K562 (cell line): ENCODE measurements around the gene C2orf92. TPM values are rescaled to one million over a fixed set of nuclear protein-coding genes. Genes with fewer than 3 reads are reported as not detected.

Source experiments
- C11orf30 ChIP-seq: fragments of 450-650 bp; IDR thresholded peaks from 2 replicates; pipeline ENCODE4 v1.6.1; 2016; ENCODE audit warnings: low read depth, mild to moderate bottlenecking
- CREM ChIP-seq: IDR thresholded peaks from 2 replicates; pipeline ENCODE4 v1.6.1; 2014; ENCODE audit warnings: antibody characterized with exemption, low read depth
- EP300 ChIP-seq: IDR thresholded peaks from 2 replicates; pipeline ENCODE4 v1.6.1; 2012; ENCODE audit warnings: low read length, improper control_type of control experiment
- LEF1 ChIP-seq: fragments of 450-650 bp; IDR thresholded peaks from 2 replicates; pipeline ENCODE4 v1.6.1; 2016; ENCODE audit warnings: mild to moderate bottlenecking
- MED1 ChIP-seq: sonication (generic); formaldehyde crosslinking; IDR thresholded peaks from 2 replicates; pipeline ENCODE4 v1.8.1; 2023; ENCODE audit warnings: missing genetic modification reagents, borderline replicate concordance
- MTF1 ChIP-seq: fragments of 250-450 bp; sonication (Bioruptor Pico); IDR thresholded peaks from 2 replicates; pipeline ENCODE4 v1.9.0; 2021; ENCODE audit warnings: moderate library complexity, mild to moderate bottlenecking, inconsistent platforms, borderline replicate concordance
- NCOA4 ChIP-seq: fragments of 450-650 bp; IDR thresholded peaks from 2 replicates; pipeline ENCODE4 v1.6.1; 2018; ENCODE audit warnings: mild to moderate bottlenecking; ENCODE audit not compliant: partially characterized antibody
- NFRKB ChIP-seq: fragments of 450-650 bp; IDR thresholded peaks from 2 replicates; pipeline ENCODE4 v1.6.1; 2016; ENCODE audit warnings: low read depth
- PHF8 ChIP-seq: fragments of 200-600 bp; sonication (generic); IDR thresholded peaks from 2 replicates; pipeline ENCODE4 v1.6.1; 2012; ENCODE audit warnings: mixed run types, mild to moderate bottlenecking, inconsistent platforms, low read length, moderate library complexity, borderline replicate concordance
- SNIP1 ChIP-seq: fragments of 450-650 bp; IDR thresholded peaks from 2 replicates; pipeline ENCODE4 v1.7.1; 2017; ENCODE audit warnings: low read depth, mild to moderate bottlenecking
- SRSF9 ChIP-seq: fragments of 200-400 bp; formaldehyde crosslinking; IDR thresholded peaks from 2 replicates; pipeline ENCODE4 v1.6.1; 2017; ENCODE audit warnings: low read depth, low read length, borderline replicate concordance
- ZNF174 ChIP-seq: fragments of 250-450 bp; sonication (Bioruptor Pico); IDR thresholded peaks from 2 replicates; pipeline ENCODE4 v1.4.0; 2020; ENCODE audit warnings: mild to moderate bottlenecking
- ZNF766 ChIP-seq: fragments of 200-800 bp; sonication (Bioruptor generic); conservative IDR thresholded peaks from 2 replicates; pipeline ENCODE4 v1.6.1; 2016; ENCODE audit warnings: missing genetic modification characterization, missing compliant biosample characterization
- polyA plus RNA-seq, 8 experiments: library from polyadenylated mRNA; depleted of rRNA in 4 of 8; stranded (reverse) in 5 of 8; unstranded in 3 of 8; fragments of >200 nt; fragmentation: Nextera tagmentation in 2 of 8; fragmentation: Illumina TruSeq in 1 of 8; extraction: Ambion mirVana in 2 of 8; extraction: Trizol in 1 of 8; gene quantifications; 2 replicates each; pipeline versions ENCODE4 v1.2.1 to v1.2.3, GENCODE V29; 2011 to 2014; ENCODE audit warnings: inconsistent platforms in 1 of 8, missing spikeins in 1 of 8
- total RNA-seq, 7 experiments: library from RNA; depleted of rRNA in 6 of 7; stranded (reverse); fragments of >200 nt in 6 of 7; fragmentation: Illumina TruSeq in 2 of 7; extraction: Trizol in 2 of 7; gene quantifications; 2 replicates each; pipeline versions ENCODE4 v1.2.1 to v1.2.3, GENCODE V29; 2011 to 2021; ENCODE audit warnings: low replicate concordance in 1 of 7
- TF ChIP-seq, protein P1 (sequence below): fragments of 450-650 bp; IDR thresholded peaks from 2 replicates; pipeline ENCODE4 v1.6.1; 2016; ENCODE audit warnings: missing biosample characterization, missing genetic modification characterization
- TF ChIP-seq, protein P2 (sequence below): fragments of 450-650 bp; IDR thresholded peaks from 2 replicates; pipeline ENCODE4 v1.7.1; 2018; ENCODE audit warnings: mild to moderate bottlenecking, low read depth; ENCODE audit not compliant: partially characterized antibody
- TF ChIP-seq, protein P3 (sequence below): fragments of 450-650 bp; formaldehyde crosslinking; IDR thresholded peaks from 2 replicates; pipeline ENCODE4 v1.4.0; 2020; ENCODE audit warnings: mild to moderate bottlenecking, moderate library complexity
- TF ChIP-seq, protein P4 (sequence below): fragments of 450-650 bp; IDR thresholded peaks from 2 replicates; pipeline ENCODE4 v1.6.1; 2016
- TF ChIP-seq, protein P5 (sequence below): fragments of 250-450 bp; sonication (Bioruptor Pico); IDR thresholded peaks from 2 replicates; pipeline ENCODE4 v1.8.0; 2022; ENCODE audit warnings: inconsistent platforms

C2orf92 gene
- total and polyA plus RNA-seq, 9 of the 15 experiments (the other 6 are each of a cell fraction or from before 2014, with no cell fraction given), result 0.65 to 6.8 (median 3.6) TPM

DNA sequence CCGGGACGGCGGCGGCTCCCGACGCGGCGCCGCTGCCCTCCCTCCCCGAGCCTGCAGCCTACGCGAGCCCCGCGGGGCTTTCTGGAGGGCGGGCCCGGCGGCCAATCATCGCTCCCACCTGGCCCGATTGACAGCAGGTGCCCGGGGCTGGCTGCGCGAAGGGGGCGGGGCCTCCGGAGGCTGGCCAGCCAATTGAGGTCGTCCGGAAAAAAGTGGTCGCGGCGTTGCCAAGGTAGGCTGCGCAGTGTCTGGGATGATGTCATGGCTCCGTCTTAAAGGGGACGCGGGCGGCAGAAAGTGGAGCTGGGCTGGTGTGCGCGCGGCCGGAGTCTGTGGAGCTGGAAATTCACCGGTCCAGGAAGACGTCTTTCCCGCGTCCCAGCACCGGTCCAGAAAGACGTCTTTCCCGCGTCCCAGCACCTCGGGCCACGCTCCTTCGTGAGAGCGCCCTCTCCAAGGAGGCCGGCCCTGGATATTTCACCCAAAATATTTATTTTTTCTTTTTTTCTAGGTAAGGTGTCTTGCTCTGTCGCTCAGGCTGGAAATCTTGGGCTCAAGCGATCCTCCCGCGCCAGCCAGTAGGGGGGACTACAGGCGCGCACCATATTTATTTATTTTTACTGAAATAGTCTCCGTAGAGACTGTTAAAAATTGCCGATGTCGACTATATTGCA lies 5.4 kb upstream of the C2orf92 start, which contains the start of gene ACTR1B (continued):
- TF ChIP-seq, protein P1, sequence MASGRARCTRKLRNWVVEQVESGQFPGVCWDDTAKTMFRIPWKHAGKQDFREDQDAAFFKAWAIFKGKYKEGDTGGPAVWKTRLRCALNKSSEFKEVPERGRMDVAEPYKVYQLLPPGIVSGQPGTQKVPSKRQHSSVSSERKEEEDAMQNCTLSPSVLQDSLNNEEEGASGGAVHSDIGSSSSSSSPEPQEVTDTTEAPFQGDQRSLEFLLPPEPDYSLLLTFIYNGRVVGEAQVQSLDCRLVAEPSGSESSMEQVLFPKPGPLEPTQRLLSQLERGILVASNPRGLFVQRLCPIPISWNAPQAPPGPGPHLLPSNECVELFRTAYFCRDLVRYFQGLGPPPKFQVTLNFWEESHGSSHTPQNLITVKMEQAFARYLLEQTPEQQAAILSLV (tag), result no peak
- TF ChIP-seq SRSF9 (no peak), ZNF174 (CRISPR knock-in tag) (no peak), MTF1 (CRISPR knock-in tag) (no peak), CREM (peak; percentile 90), SNIP1 (no peak), PHF8 (peak; percentile 82), C11orf30 (peak; percentile 71), EP300 (0 out of 2 replicates have a peak, but pooled peaks have one; percentile 0), ZNF766 (0 out of 2 replicates have a peak, but pooled peaks have one; percentile 13), MED1 (CRISPR knock-in tag) (no peak), LEF1 (no peak), NCOA4 (no peak), NFRKB (0 out of 2 replicates have a peak, but pooled peaks have one; percentile 59)
- TF ChIP-seq, protein P2, sequence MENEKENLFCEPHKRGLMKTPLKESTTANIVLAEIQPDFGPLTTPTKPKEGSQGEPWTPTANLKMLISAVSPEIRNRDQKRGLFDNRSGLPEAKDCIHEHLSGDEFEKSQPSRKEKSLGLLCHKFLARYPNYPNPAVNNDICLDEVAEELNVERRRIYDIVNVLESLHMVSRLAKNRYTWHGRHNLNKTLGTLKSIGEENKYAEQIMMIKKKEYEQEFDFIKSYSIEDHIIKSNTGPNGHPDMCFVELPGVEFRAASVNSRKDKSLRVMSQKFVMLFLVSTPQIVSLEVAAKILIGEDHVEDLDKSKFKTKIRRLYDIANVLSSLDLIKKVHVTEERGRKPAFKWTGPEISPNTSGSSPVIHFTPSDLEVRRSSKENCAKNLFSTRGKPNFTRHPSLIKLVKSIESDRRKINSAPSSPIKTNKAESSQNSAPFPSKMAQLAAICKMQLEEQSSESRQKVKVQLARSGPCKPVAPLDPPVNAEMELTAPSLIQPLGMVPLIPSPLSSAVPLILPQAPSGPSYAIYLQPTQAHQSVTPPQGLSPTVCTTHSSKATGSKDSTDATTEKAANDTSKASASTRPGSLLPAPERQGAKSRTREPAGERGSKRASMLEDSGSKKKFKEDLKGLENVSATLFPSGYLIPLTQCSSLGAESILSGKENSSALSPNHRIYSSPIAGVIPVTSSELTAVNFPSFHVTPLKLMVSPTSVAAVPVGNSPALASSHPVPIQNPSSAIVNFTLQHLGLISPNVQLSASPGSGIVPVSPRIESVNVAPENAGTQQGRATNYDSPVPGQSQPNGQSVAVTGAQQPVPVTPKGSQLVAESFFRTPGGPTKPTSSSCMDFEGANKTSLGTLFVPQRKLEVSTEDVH, result peak; percentile 86
- TF ChIP-seq, protein P3, sequence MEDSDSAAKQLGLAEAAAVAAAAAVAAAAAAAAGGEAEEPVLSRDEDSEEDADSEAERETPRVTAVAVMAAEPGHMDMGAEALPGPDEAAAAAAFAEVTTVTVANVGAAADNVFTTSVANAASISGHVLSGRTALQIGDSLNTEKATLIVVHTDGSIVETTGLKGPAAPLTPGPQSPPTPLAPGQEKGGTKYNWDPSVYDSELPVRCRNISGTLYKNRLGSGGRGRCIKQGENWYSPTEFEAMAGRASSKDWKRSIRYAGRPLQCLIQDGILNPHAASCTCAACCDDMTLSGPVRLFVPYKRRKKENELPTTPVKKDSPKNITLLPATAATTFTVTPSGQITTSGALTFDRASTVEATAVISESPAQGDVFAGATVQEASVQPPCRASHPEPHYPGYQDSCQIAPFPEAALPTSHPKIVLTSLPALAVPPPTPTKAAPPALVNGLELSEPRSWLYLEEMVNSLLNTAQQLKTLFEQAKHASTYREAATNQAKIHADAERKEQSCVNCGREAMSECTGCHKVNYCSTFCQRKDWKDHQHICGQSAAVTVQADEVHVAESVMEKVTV (CRISPR knock-in tag), result peak; percentile 53
- TF ChIP-seq, protein P4, sequence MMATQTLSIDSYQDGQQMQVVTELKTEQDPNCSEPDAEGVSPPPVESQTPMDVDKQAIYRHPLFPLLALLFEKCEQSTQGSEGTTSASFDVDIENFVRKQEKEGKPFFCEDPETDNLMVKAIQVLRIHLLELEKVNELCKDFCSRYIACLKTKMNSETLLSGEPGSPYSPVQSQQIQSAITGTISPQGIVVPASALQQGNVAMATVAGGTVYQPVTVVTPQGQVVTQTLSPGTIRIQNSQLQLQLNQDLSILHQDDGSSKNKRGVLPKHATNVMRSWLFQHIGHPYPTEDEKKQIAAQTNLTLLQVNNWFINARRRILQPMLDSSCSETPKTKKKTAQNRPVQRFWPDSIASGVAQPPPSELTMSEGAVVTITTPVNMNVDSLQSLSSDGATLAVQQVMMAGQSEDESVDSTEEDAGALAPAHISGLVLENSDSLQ, result peak; percentile 99
- TF ChIP-seq, protein P5, sequence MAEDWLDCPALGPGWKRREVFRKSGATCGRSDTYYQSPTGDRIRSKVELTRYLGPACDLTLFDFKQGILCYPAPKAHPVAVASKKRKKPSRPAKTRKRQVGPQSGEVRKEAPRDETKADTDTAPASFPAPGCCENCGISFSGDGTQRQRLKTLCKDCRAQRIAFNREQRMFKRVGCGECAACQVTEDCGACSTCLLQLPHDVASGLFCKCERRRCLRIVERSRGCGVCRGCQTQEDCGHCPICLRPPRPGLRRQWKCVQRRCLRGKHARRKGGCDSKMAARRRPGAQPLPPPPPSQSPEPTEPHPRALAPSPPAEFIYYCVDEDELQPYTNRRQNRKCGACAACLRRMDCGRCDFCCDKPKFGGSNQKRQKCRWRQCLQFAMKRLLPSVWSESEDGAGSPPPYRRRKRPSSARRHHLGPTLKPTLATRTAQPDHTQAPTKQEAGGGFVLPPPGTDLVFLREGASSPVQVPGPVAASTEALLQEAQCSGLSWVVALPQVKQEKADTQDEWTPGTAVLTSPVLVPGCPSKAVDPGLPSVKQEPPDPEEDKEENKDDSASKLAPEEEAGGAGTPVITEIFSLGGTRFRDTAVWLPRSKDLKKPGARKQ (CRISPR knock-in tag), result no peak
